ENCODE data around the gene HIRIP3. TPM values are rescaled to one million over a fixed set of nuclear protein-coding genes. Genes with fewer than 3 reads are reported as not detected.

The HIRIP3 gene
- total RNA-seq, 2 donors from 2014 or later = 11.2 to 17.1 TPM

GRCh38 chr16:29990883-29991570 is 4.4 kb downstream of the HIRIP3 start:
- no peaks in the 10 kb centered on the region for H3K9me3 ChIP-seq
- H3K27me3 ChIP-seq = no peaks in the 10 kb centered on the region
- no peak for ATAC-seq
- DNase-seq = no peak
- peaks cover 14% of the 10 kb centered on the region for H3K4me1 ChIP-seq
- peaks cover 5 to 12% of the 10 kb centered on the region in 2 donors for H3K36me3 ChIP-seq (replicated peaks in 1 of 2; ENCODE audit: insufficient read depth in 1 of 2, low read depth in 2 of 2)
- intact Hi-C loops (cut with DNase I) = no loop called here
- WGBS, 2 donors = 94 to 96% methylated on average over 18 to 23 of the region's 35 CpGs
- no peak overlapping the region for H3K27ac ChIP-seq
- TF ChIP-seq POLR2A (IDR thresholded peaks at IDR 0.05) = no peak
- no peak for TF ChIP-seq CTCF (IDR thresholded peaks at IDR 0.05)
- H3K4me3 ChIP-seq = no peak overlapping the region

GRCh38 chr16:29990034-29990433 is 5.4 kb downstream of the HIRIP3 start:
- intact Hi-C loops (cut with DNase I) = no loop called here
- Histone ChIP-seq H3K36me3 (replicated peaks in 1 of 2; ENCODE audit: insufficient read depth in 1 of 2, low read depth in 2 of 2) (peaks cover 15 to 22% of the 10 kb centered on the region in 2 donors), H3K4me1 (peaks cover 12% of the 10 kb centered on the region), H3K27me3 (no peaks in the 10 kb centered on the region), H3K27ac (no peak overlapping the region), H3K4me3 (no peak overlapping the region), H3K9me3 (no peaks in the 10 kb centered on the region)
- ATAC-seq (no peak), DNase-seq (no peak)
- WGBS, 2 donors = 60 to 63% methylated on average over 2 of the region's 2 CpGs
- TF ChIP-seq POLR2A (IDR thresholded peaks at IDR 0.05) (no peak), CTCF (IDR thresholded peaks at IDR 0.05) (no peak)

DNA sequence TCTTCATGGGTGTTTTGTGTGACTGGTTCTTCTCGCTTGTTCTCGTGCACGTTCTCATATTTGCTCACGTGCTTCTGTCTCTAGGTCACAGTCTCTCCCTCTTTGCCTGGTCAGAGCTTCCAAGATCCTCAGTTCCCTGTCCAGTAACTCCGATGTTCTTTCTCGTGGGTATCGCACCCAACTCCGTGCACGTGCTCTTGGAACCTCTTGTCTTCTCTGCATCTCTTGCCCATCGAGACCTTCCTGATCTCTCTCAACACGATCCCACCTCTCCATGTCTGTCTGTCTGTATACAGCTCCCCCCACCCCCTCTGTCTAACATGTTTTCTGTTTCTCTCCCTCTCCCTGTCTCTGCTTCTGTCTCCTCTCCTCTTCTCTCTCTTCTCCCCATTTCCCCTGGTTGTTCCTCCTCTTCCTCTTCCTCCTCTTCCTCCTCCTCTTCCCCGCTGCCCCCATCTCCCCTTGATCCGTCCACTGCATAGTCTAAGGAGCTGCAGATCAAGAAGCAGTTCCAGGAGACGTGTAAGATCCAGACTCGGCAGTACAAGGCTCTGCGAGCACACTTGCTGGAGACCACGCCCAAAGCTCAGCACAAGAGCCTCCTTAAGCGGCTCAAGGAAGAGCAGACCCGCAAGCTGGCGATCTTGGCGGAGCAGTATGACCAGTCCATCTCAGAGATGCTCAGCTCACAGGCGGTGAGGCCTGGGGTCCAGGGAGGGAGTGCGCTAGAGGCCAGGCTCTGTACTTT is 6.1 kb downstream of the HIRIP3 start:
- H3K27ac ChIP-seq = no peak overlapping the region
- TF ChIP-seq POLR2A (IDR thresholded peaks at IDR 0.05) = no peak
- no peak for TF ChIP-seq CTCF (IDR thresholded peaks at IDR 0.05)
- no peaks in the 10 kb centered on the region for H3K27me3 ChIP-seq
- WGBS, 2 donors = 83 to 87% methylated on average over 23 of the region's 23 CpGs
- DNase-seq = no peak
- peaks cover 4% of the 10 kb centered on the region for H3K4me1 ChIP-seq
- H3K9me3 ChIP-seq = no peaks in the 10 kb centered on the region
- H3K36me3 ChIP-seq (replicated peaks in 1 of 2; ENCODE audit: insufficient read depth in 1 of 2, low read depth in 2 of 2) = peaks cover 22 to 29% of the 10 kb centered on the region in 2 donors
- intact Hi-C loops (cut with DNase I) = no loop called here
- ATAC-seq = no peak
- H3K4me3 ChIP-seq = no peak overlapping the region

GRCh38 chr16:29988346-29989075 is 6.9 kb downstream of the HIRIP3 start:
- no peak for DNase-seq
- intact Hi-C loops (cut with DNase I) = no loop called here
- no peak for ATAC-seq
- TF ChIP-seq POLR2A (IDR thresholded peaks at IDR 0.05) = no peak
- no peak for TF ChIP-seq CTCF (IDR thresholded peaks at IDR 0.05)
- no peaks in the 10 kb centered on the region for H3K27me3 ChIP-seq
- no peaks in the 10 kb centered on the region for H3K4me1 ChIP-seq
- H3K36me3 ChIP-seq (replicated peaks in 1 of 2; ENCODE audit: insufficient read depth in 1 of 2, low read depth in 2 of 2) = peaks cover 28 to 34% of the 10 kb centered on the region in 2 donors
- 92 to 94% methylated on average over 17 of the region's 17 CpGs for WGBS, 2 donors
- H3K9me3 ChIP-seq = no peaks in the 10 kb centered on the region
- no peak overlapping the region for H3K27ac ChIP-seq
- H3K4me3 ChIP-seq = no peak overlapping the region

All from body of pancreas (tissue), 4 donors.